ENCODE data around the gene DRAP1.
A peak's percentile ranks its signal among the peaks of the same experiment; 100 is the strongest.

The DRAP1 gene

GRCh38 chr11:65918211-65919140, 750 bp upstream of the DRAP1 start, which contains the start of gene C11orf68:
Gene C11orf68, minus strand, starts transcription at chr11:65919062. Its CDS starts 31 bp downstream, at chr11:65919031.
- TF ChIP-seq POLR2AphosphoS5 (IDR thresholded peaks at IDR 0.05; ENCODE audit: borderline replicate concordance, low read depth, low read length) (no peak), EZH2 (IDR thresholded peaks at IDR 0.05) (no peak), FOXP2 (optimal IDR thresholded peaks at IDR 0.05; ENCODE audit: control extremely low read depth, extremely low read length, insufficient read depth) (no peak)
- no peaks in the 10 kb centered on the region; the same call in 1 of the 2 replicates for H3K36me3 ChIP-seq (ENCODE audit: insufficient read depth, low read length)
- peak within 1 kb of the TSS; percentile 85 for H3K27ac ChIP-seq
- H3K4me3 ChIP-seq, result peak within 1 kb of the TSS; percentile 98
- no peaks in the 10 kb centered on the region for H3K9me3 ChIP-seq (ENCODE audit: low read depth, low read length)
- no peak for DNase-seq (ENCODE audit: low read depth, low spot score)
- peak within 1 kb of the TSS; percentile 97 for H3K9ac ChIP-seq (ENCODE audit: insufficient read length)

- peak overlapping the region; percentile 72 for H3K9ac ChIP-seq (ENCODE audit: insufficient read length)
- TF ChIP-seq FOXP2 (optimal IDR thresholded peaks at IDR 0.05; ENCODE audit: control extremely low read depth, extremely low read length, insufficient read depth), result no peak
- TF ChIP-seq EZH2 (IDR thresholded peaks at IDR 0.05), result no peak
- TF ChIP-seq POLR2AphosphoS5 (IDR thresholded peaks at IDR 0.05; ENCODE audit: borderline replicate concordance, low read depth, low read length), result no peak
- no peaks in the 10 kb centered on the region; the same call in 1 of the 2 replicates for H3K36me3 ChIP-seq (ENCODE audit: insufficient read depth, low read length)
- H3K4me3 ChIP-seq, result peak overlapping the region; percentile 92
- no peak for DNase-seq (ENCODE audit: low read depth, low spot score)
- H3K9me3 ChIP-seq (ENCODE audit: low read depth, low read length), result no peaks in the 10 kb centered on the region
- H3K27ac ChIP-seq, result no peak overlapping the region
These were observed 546 bp downstream of the DRAP1 start for GRCh38 chr11:65919573-65920371.

- no peak overlapping the region for H3K27ac ChIP-seq
- no peaks in the 10 kb centered on the region for H3K9me3 ChIP-seq (ENCODE audit: low read depth, low read length)
- H3K36me3 ChIP-seq (ENCODE audit: insufficient read depth, low read length), result no peaks in the 10 kb centered on the region; the same call in 1 of the 2 replicates
- TF ChIP-seq POLR2AphosphoS5 (IDR thresholded peaks at IDR 0.05; ENCODE audit: borderline replicate concordance, low read depth, low read length), result no peak
- no peak for TF ChIP-seq FOXP2 (optimal IDR thresholded peaks at IDR 0.05; ENCODE audit: control extremely low read depth, extremely low read length, insufficient read depth)
- TF ChIP-seq EZH2 (IDR thresholded peaks at IDR 0.05), result no peak
- peak overlapping the region; percentile 92 for H3K4me3 ChIP-seq
- H3K9ac ChIP-seq (ENCODE audit: insufficient read length), result peak overlapping the region; percentile 72
- DNase-seq (ENCODE audit: low read depth, low spot score), result no peak
These were observed 1.2 kb downstream of the DRAP1 start for GRCh38 chr11:65920372-65920802.

- no peak for DNase-seq (ENCODE audit: low read depth, low spot score)
- TF ChIP-seq FOXP2 (optimal IDR thresholded peaks at IDR 0.05; ENCODE audit: control extremely low read depth, extremely low read length, insufficient read depth), result no peak
- no peaks in the 10 kb centered on the region; the same call in 1 of the 2 replicates for H3K36me3 ChIP-seq (ENCODE audit: insufficient read depth, low read length)
- H3K9ac ChIP-seq (ENCODE audit: insufficient read length), result no peak overlapping the region
- H3K9me3 ChIP-seq (ENCODE audit: low read depth, low read length), result no peaks in the 10 kb centered on the region
- no peak overlapping the region for H3K27ac ChIP-seq
- no peak overlapping the region for H3K4me3 ChIP-seq
These were observed 1.9 kb downstream of the DRAP1 start for GRCh38 chr11:65921033-65921555.

GRCh38 chr11:65921876-65922275, 2.6 kb downstream of the DRAP1 start:
- DNase-seq (ENCODE audit: low read depth, low spot score), result no peak
- Histone ChIP-seq H3K9me3 (ENCODE audit: low read depth, low read length) (no peaks in the 10 kb centered on the region), H3K9ac (ENCODE audit: insufficient read length) (no peak overlapping the region), H3K27ac (no peak overlapping the region), H3K4me3 (no peak overlapping the region), H3K36me3 (ENCODE audit: insufficient read depth, low read length) (no peaks in the 10 kb centered on the region; the same call in 1 of the 2 replicates)
- TF ChIP-seq POLR2AphosphoS5 (IDR thresholded peaks at IDR 0.05; ENCODE audit: borderline replicate concordance, low read depth, low read length), result no peak
- no peak for TF ChIP-seq EZH2 (IDR thresholded peaks at IDR 0.05)
- TF ChIP-seq FOXP2 (optimal IDR thresholded peaks at IDR 0.05; ENCODE audit: control extremely low read depth, extremely low read length, insufficient read depth), result no peak

- Histone ChIP-seq H3K9me3 (ENCODE audit: low read depth, low read length) (no peaks in the 10 kb centered on the region), H3K9ac (ENCODE audit: insufficient read length) (no peak overlapping the region), H3K4me3 (no peak overlapping the region), H3K27ac (no peak overlapping the region), H3K36me3 (ENCODE audit: insufficient read depth, low read length) (no peaks in the 10 kb centered on the region; the same call in 1 of the 2 replicates)
- no peak for DNase-seq (ENCODE audit: low read depth, low spot score)
- TF ChIP-seq FOXP2 (optimal IDR thresholded peaks at IDR 0.05; ENCODE audit: control extremely low read depth, extremely low read length, insufficient read depth), result no peak
These were observed 3.3 kb downstream of the DRAP1 start for GRCh38 chr11:65922565-65922964.

- no peak for TF ChIP-seq EZH2 (IDR thresholded peaks at IDR 0.05)
- TF ChIP-seq FOXP2 (optimal IDR thresholded peaks at IDR 0.05; ENCODE audit: control extremely low read depth, extremely low read length, insufficient read depth), result no peak
- no peak for TF ChIP-seq POLR2AphosphoS5 (IDR thresholded peaks at IDR 0.05; ENCODE audit: borderline replicate concordance, low read depth, low read length)
- no peak for DNase-seq (ENCODE audit: low read depth, low spot score)
- Histone ChIP-seq H3K36me3 (ENCODE audit: insufficient read depth, low read length) (no peaks in the 10 kb centered on the region; the same call in 1 of the 2 replicates), H3K4me3 (no peak overlapping the region), H3K27ac (no peak overlapping the region), H3K9me3 (ENCODE audit: low read depth, low read length) (no peaks in the 10 kb centered on the region), H3K9ac (ENCODE audit: insufficient read length) (no peak overlapping the region)
These were observed 6.2 kb downstream of the DRAP1 start for GRCh38 chr11:65925397-65925796.

GRCh38 chr11:65927904-65928397, 8.7 kb downstream of the DRAP1 start:
- Histone ChIP-seq H3K9ac (ENCODE audit: insufficient read length) (no peak overlapping the region), H3K4me3 (no peak overlapping the region)

More at GRCh38 chr11:65927904-65928397, 8.7 kb downstream of the DRAP1 start:
- no peak for DNase-seq (ENCODE audit: low read depth, low spot score)
- TF ChIP-seq EZH2 (IDR thresholded peaks at IDR 0.05) (no peak), POLR2AphosphoS5 (IDR thresholded peaks at IDR 0.05; ENCODE audit: borderline replicate concordance, low read depth, low read length) (no peak), FOXP2 (optimal IDR thresholded peaks at IDR 0.05; ENCODE audit: control extremely low read depth, extremely low read length, insufficient read depth) (no peak)
- Histone ChIP-seq H3K9me3 (ENCODE audit: low read depth, low read length) (no peaks in the 10 kb centered on the region), H3K27ac (no peak overlapping the region), H3K36me3 (ENCODE audit: insufficient read depth, low read length) (no peaks in the 10 kb centered on the region)

All from SK-N-MC (cell line).